Testis (tissue), 2 donors: ENCODE results near the gene TMEM121.

Source experiments
- POLR2A ChIP-seq: fragments of 450-650 bp; IDR thresholded peaks from one replicate; pipeline ENCODE4 v1.6.1; 2017; ENCODE audit warnings: antibody characterized with exemption, mild to moderate bottlenecking, moderate library complexity
- TF ChIP-seq, protein P1 (sequence below), 3 experiments: fragments of 450-650 bp in 2 of 3; fragments of 200-600 bp in 1 of 3; sonication (generic) in 1 of 3; IDR thresholded peaks; one replicate each; pipeline ENCODE4 v1.5.1; 2016 to 2019; ENCODE audit warnings: antibody characterized with exemption in 3 of 3, mild to moderate bottlenecking in 2 of 3, moderate library complexity in 1 of 3

GRCh38 chr14:105483300-105484068, 42.9 kb upstream of the TMEM121 start:
- TF ChIP-seq, protein P1, sequence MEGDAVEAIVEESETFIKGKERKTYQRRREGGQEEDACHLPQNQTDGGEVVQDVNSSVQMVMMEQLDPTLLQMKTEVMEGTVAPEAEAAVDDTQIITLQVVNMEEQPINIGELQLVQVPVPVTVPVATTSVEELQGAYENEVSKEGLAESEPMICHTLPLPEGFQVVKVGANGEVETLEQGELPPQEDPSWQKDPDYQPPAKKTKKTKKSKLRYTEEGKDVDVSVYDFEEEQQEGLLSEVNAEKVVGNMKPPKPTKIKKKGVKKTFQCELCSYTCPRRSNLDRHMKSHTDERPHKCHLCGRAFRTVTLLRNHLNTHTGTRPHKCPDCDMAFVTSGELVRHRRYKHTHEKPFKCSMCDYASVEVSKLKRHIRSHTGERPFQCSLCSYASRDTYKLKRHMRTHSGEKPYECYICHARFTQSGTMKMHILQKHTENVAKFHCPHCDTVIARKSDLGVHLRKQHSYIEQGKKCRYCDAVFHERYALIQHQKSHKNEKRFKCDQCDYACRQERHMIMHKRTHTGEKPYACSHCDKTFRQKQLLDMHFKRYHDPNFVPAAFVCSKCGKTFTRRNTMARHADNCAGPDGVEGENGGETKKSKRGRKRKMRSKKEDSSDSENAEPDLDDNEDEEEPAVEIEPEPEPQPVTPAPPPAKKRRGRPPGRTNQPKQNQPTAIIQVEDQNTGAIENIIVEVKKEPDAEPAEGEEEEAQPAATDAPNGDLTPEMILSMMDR (IDR thresholded peaks at IDR 0.05), result no peak
- no peak for TF ChIP-seq POLR2A
